Testis (tissue), 5 donors: ENCODE data around the gene ZDHHC19. TPM values are rescaled to one million over a fixed set of nuclear protein-coding genes. Genes with fewer than 3 reads are reported as not detected.

Experiments used
- DNase-seq: peaks from one replicate; pipeline ENCODE4 v3.0.0-alpha.2; 2019
- H3K27ac ChIP-seq, 2 donors: fragments of 200-600 bp; sonication (generic); one replicate each; pipeline ENCODE4 v1.5.1; 2019
- H3K27me3 ChIP-seq: fragments of 200-600 bp; sonication (generic); one replicate; pipeline ENCODE4 v1.5.1; 2019
- H3K36me3 ChIP-seq: fragments of 200-600 bp; sonication (generic); one replicate; pipeline ENCODE4 v1.5.1; 2017; ENCODE audit warnings: low read depth; ENCODE audit errors: missing control alignments
- H3K4me1 ChIP-seq: fragments of 200-600 bp; sonication (generic); one replicate; pipeline ENCODE4 v1.5.1; 2019
- H3K4me3 ChIP-seq, 2 donors: fragments of 200-600 bp; sonication (generic); one replicate each; pipeline ENCODE4 v1.5.1; 2017 to 2019
- H3K9me3 ChIP-seq: fragments of 200-600 bp; sonication (generic); one replicate; pipeline ENCODE4 v1.5.1; 2017
- CTCF ChIP-seq, 3 experiments: fragments of 450-650 bp in 2 of 3; fragments of 200-600 bp in 1 of 3; sonication (generic) in 1 of 3; IDR thresholded peaks; one replicate each; pipeline ENCODE4 v1.5.1; 2016 to 2019; ENCODE audit warnings: antibody characterized with exemption in 3 of 3, mild to moderate bottlenecking in 2 of 3, moderate library complexity in 1 of 3
- POLR2A ChIP-seq: fragments of 450-650 bp; IDR thresholded peaks from one replicate; pipeline ENCODE4 v1.6.1; 2017; ENCODE audit warnings: antibody characterized with exemption, mild to moderate bottlenecking, moderate library complexity
- WGBS, 2 donors: methylation state at CpG; one replicate each; pipeline ENCODE4 v1.1.5; 2018; 5-methylcytosine and 5-hydroxymethylcytosine counted together
- intact Hi-C: fragments of 100-400 bp; cut with DNase I; formaldehyde crosslinking; loops from one replicate; pipeline ENCODE4 v1.15.1; 2023; ENCODE audit warnings: low total_unique reads
- long read RNA-seq, 2 donors: transcript quantifications; one replicate each; lab custom pipeline, GENCODE V29; 2026
- polyA plus RNA-seq: library from polyadenylated mRNA; stranded (reverse); fragments of 350-450 nt; fragmentation: Illumina TruSeq; extraction: RNeasy Lipid Tissue Mini Kit (QIAGEN cat#74804); gene quantifications from one replicate; pipeline ENCODE4 v1.2.3, GENCODE V29; 2014; ENCODE audit warnings: low read depth, low replicate concordance; ENCODE audit not compliant: insufficient read depth
- total RNA-seq, 2 donors: library from RNA; depleted of rRNA; stranded (reverse); fragments of >200 nt; gene quantifications; one replicate each; pipeline ENCODE4 v1.2.3, GENCODE V29; 2016

ZDHHC19 gene
- 10 to 100 TPM; 12.7 to 55.0 TPM for total RNA-seq
- polyA plus RNA-seq = 112 TPM
- long read RNA-seq, donor 1, partial matches to known transcripts = 0 of 2 reads
- long read RNA-seq, donor 1, other reads (novel, unspliced or antisense) = 0 of 2 reads
- long read RNA-seq, donor 2 = 0 reads

GRCh38 chr3:196210673-196211556 lies at the start of gene ZDHHC19:
TSS of gene ZDHHC19 (minus strand) at chr3:196211400. CDS start at chr3:196211315, 85 bp downstream.
- DNase-seq = no peak
- H3K27me3 ChIP-seq = no peaks in the 10 kb centered on the region
- H3K36me3 ChIP-seq = no peaks in the 10 kb centered on the region

GRCh38 chr3:196260784-196261183 lies 49.6 kb upstream of the ZDHHC19 start:
- Histone ChIP-seq H3K27me3 (no peaks in the 10 kb centered on the region), H3K4me1 (no peaks in the 10 kb centered on the region), H3K9me3 (no peaks in the 10 kb centered on the region), H3K4me3 (no peak overlapping the region), H3K27ac (no peak overlapping the region), H3K36me3 (no peaks in the 10 kb centered on the region)
- intact Hi-C loops = no loop called here
- WGBS, 2 donors = 94 to 96% methylated on average over 4 of the region's 4 CpGs
- DNase-seq = no peak
- TF ChIP-seq POLR2A = no peak
- no peak for TF ChIP-seq CTCF (IDR thresholded peaks at IDR 0.05)

More at GRCh38 chr3:196210673-196211556, at the start of gene ZDHHC19:
- intact Hi-C loops = no loop called here
- H3K9me3 ChIP-seq = no peaks in the 10 kb centered on the region
- peaks cover 50% of the 10 kb centered on the region for H3K4me1 ChIP-seq
- TF ChIP-seq CTCF (IDR thresholded peaks at IDR 0.05) = no peak
- no peak for TF ChIP-seq POLR2A
- H3K4me3 ChIP-seq = no peak within 1 kb of the TSS
- 36 to 50% methylated on average over 19 to 23 of the region's 23 CpGs for WGBS, 2 donors
- H3K27ac ChIP-seq = peak within 1 kb of the TSS; percentile 59 to 76

- intact Hi-C loops = loop anchor here (10.0 kb wide), 1 partner anchor 259 kb away; the partner anchor contains the start of gene SMCO1
- no peak for DNase-seq
- Histone ChIP-seq H3K27me3 (no peaks in the 10 kb centered on the region), H3K27ac (no peak overlapping the region), H3K4me1 (no peaks in the 10 kb centered on the region), H3K36me3 (no peaks in the 10 kb centered on the region), H3K9me3 (no peaks in the 10 kb centered on the region), H3K4me3 (no peak overlapping the region)
- no peak for TF ChIP-seq POLR2A
- no peak for TF ChIP-seq CTCF (IDR thresholded peaks at IDR 0.05)
- WGBS, 2 donors = 77 to 87% methylated on average over 1 of the region's 1 CpG
Observed at GRCh38 chr3:196255776-196256175, 44.6 kb upstream of the ZDHHC19 start.

- no peak overlapping the region for H3K27ac ChIP-seq
- no peak overlapping the region for H3K4me3 ChIP-seq
- no peaks in the 10 kb centered on the region for H3K4me1 ChIP-seq
- intact Hi-C loops = loop anchor here (10.0 kb wide), 1 partner anchor 260 kb away; the partner anchor contains the start of gene SMCO1
- H3K9me3 ChIP-seq = no peaks in the 10 kb centered on the region
- no peak for DNase-seq
- no peak for TF ChIP-seq CTCF (IDR thresholded peaks at IDR 0.05)
- TF ChIP-seq POLR2A = no peak
- H3K36me3 ChIP-seq = no peaks in the 10 kb centered on the region
- 71 to 81% methylated on average over 5 of the region's 5 CpGs for WGBS, 2 donors
- no peaks in the 10 kb centered on the region for H3K27me3 ChIP-seq
Observed at GRCh38 chr3:196254376-196255283, 43.4 kb upstream of the ZDHHC19 start.
